OCI-LY7 (cell line): ENCODE measurements around the gene TRMT61A. TPM values are rescaled to one million over a fixed set of nuclear protein-coding genes. Genes with fewer than 3 reads are reported as not detected.

Experiments used
- BruUV-seq: library from RNA; stranded (reverse); fragments of 400-500 nt; replicated peaks from 2 replicates; lab custom pipeline; 2021; lab: Mats Ljungman, UMichigan
- CTCF ChIA-PET: fragments of 300-600 bp; sonication (Branson Sonifier 250); formaldehyde crosslinking; loops from one replicate; lab custom pipeline; 2022; ENCODE audit warnings: antibody characterized with exemption; ENCODE audit not compliant: unreplicated experiment; lab: Charles Lee
- POLR2A ChIA-PET: fragments of 300-600 bp; sonication (Branson Sonifier 250); formaldehyde crosslinking; loops from one replicate; lab custom pipeline; 2022; ENCODE audit warnings: antibody characterized with exemption; lab: Charles Lee
- DNase-seq: peaks from one replicate; pipeline ENCODE4 v3.0.0-alpha.2; 2015; ENCODE audit warnings: low spot score
- H2AFZ ChIP-seq: fragments of 200-600 bp; sonication (generic), shearing (Covaris generic); 2 replicates; pipeline ENCODE4 v1.6.1; 2014; ENCODE audit warnings: mild to moderate bottlenecking, antibody characterized with exemption, low read length, moderate library complexity
- H3K27ac ChIP-seq: fragments of 200-600 bp; sonication (generic); 2 replicates; pipeline ENCODE4 v1.5.1; 2014; ENCODE audit warnings: mixed run types, low read depth, mild to moderate bottlenecking, moderate library complexity, low read length, inconsistent platforms; ENCODE audit not compliant: poor library complexity, severe bottlenecking
- H3K36me3 ChIP-seq: fragments of 200-600 bp; sonication (generic); 2 replicates; pipeline ENCODE4 v1.6.1; 2014; ENCODE audit warnings: mild to moderate bottlenecking, antibody characterized with exemption, low read length, moderate library complexity, mixed read lengths; ENCODE audit not compliant: insufficient read depth
- H3K4me1 ChIP-seq: fragments of 200-600 bp; sonication (generic); 2 replicates; pipeline ENCODE4 v1.5.1; 2014; ENCODE audit warnings: mild to moderate bottlenecking, low read length; ENCODE audit not compliant: insufficient read depth, poor library complexity, severe bottlenecking
- H3K4me2 ChIP-seq: fragments of 200-600 bp; sonication (generic); 2 replicates; pipeline ENCODE4 v1.6.1; 2014; ENCODE audit warnings: mild to moderate bottlenecking, low read length
- H3K4me3 ChIP-seq: fragments of 200-600 bp; sonication (generic); 2 replicates; pipeline ENCODE4 v1.5.1; 2014; ENCODE audit warnings: mild to moderate bottlenecking, low read depth, low read length; ENCODE audit not compliant: poor library complexity, severe bottlenecking
- H3K79me2 ChIP-seq: fragments of 200-600 bp; sonication (generic); 2 replicates; pipeline ENCODE4 v1.6.1; 2016; ENCODE audit warnings: low read depth, mild to moderate bottlenecking, low read length, moderate library complexity, mixed read lengths; ENCODE audit not compliant: insufficient read depth
- H3K9me2 ChIP-seq: fragments of 200-600 bp; sonication (generic); 2 replicates; pipeline ENCODE4 v1.6.1; 2016; ENCODE audit warnings: mild to moderate bottlenecking, low read length, mixed read lengths; ENCODE audit not compliant: insufficient read depth
- H3K9me3 ChIP-seq: fragments of 200-600 bp; sonication (generic); 2 replicates; pipeline ENCODE4 v1.6.1; 2014; ENCODE audit warnings: mild to moderate bottlenecking, mixed run types, low read length, mixed read lengths
- H4K20me1 ChIP-seq: fragments of 200-600 bp; sonication (generic); 2 replicates; pipeline ENCODE4 v1.6.1; 2014; ENCODE audit warnings: mild to moderate bottlenecking, antibody characterized with exemption, low read length, moderate library complexity, mixed read lengths; ENCODE audit not compliant: insufficient read depth
- CTCF ChIP-seq: fragments of 200-600 bp; sonication (generic); conservative IDR thresholded peaks from 2 replicates; pipeline ENCODE4 v1.5.1; 2014; ENCODE audit warnings: mild to moderate bottlenecking, antibody characterized with exemption, low read length, moderate library complexity, mixed read lengths
- EZH2phosphoT487 ChIP-seq: fragments of 200-600 bp; sonication (generic); IDR thresholded peaks from 2 replicates; pipeline ENCODE4 v1.6.1; 2018; ENCODE audit warnings: low read depth, borderline replicate concordance, mild to moderate bottlenecking, mixed run types, antibody characterized with exemption, low read length, moderate library complexity, mixed read lengths
- intact Hi-C: fragments of 100-400 bp; cut with micrococcal nuclease; formaldehyde crosslinking; loops from one replicate; pipeline ENCODE4 v1.10.0; 2022; ENCODE audit not compliant: unreplicated experiment
- total RNA-seq, 2 experiments: library from RNA; depleted of rRNA in 1 of 2; stranded (reverse); fragments of >200 nt in 1 of 2; shearing (Covaris generic) in 1 of 2; gene quantifications; 2 replicates each; pipeline ENCODE4 v1.2.3, GENCODE V29; 2014 to 2022

Gene TRMT61A
- total RNA-seq, 2 experiments from 2014 or later: 13.1 to 17.1 TPM

- no TSS peak for BruUV-seq
- ChIA-PET CTCF (interaction anchor here (0.6 kb wide), 1 partner anchor 30 kb away, joined by 3 read pairs; no protein-coding TSS in a partner anchor), POLR2A (no interaction called here)
- Histone ChIP-seq H3K27ac (no peak overlapping the region), H3K9me3 (no peaks in the 10 kb centered on the region), H3K4me2 (peak overlapping the region; percentile 62; the same call in 1 of the 2 replicates), H3K79me2 (no peaks in the 10 kb centered on the region), H3K9me2 (no peaks in the 10 kb centered on the region), H3K4me1 (peaks cover 17% of the 10 kb centered on the region), H3K4me3 (no peak overlapping the region), H3K36me3 (no peaks in the 10 kb centered on the region), H2AFZ (no peak overlapping the region), H4K20me1 (no peaks in the 10 kb centered on the region; the same call in 1 of the 2 replicates)
- no peak for DNase-seq
- TF ChIP-seq EZH2phosphoT487: no peak
- TF ChIP-seq CTCF: no peak
- intact Hi-C loops: loop anchor here (5.0 kb wide), 1 partner anchor 42 kb away; the partner anchor contains the start of genes BAG5 and COA8
These were observed 9.2 kb upstream of the TRMT61A start for GRCh38 chr14:103519837-103520212.

GRCh38 chr14:103520269-103520656 lies 8.7 kb upstream of the TRMT61A start:
- no peaks in the 10 kb centered on the region for H3K36me3 ChIP-seq
- no peaks in the 10 kb centered on the region; the same call in 1 of the 2 replicates for H4K20me1 ChIP-seq
- ChIA-PET POLR2A (no interaction called here), CTCF (no interaction called here)
- TF ChIP-seq EZH2phosphoT487 (no peak), CTCF (no peak)
- peaks cover 17% of the 10 kb centered on the region for H3K4me1 ChIP-seq
- no TSS peak for BruUV-seq
- no peaks in the 10 kb centered on the region for H3K9me2 ChIP-seq
- intact Hi-C loops: no loop called here
- no peaks in the 10 kb centered on the region for H3K9me3 ChIP-seq
- DNase-seq: no peak
- no peaks in the 10 kb centered on the region for H3K79me2 ChIP-seq
- H2AFZ ChIP-seq: 0 out of 2 replicates have a peak overlapping the region, but pooled peaks have one; percentile 6
- H3K4me3 ChIP-seq: peak overlapping the region; percentile 52
- peak overlapping the region; percentile 62 for H3K4me2 ChIP-seq
- no peak overlapping the region for H3K27ac ChIP-seq

GRCh38 chr14:103520657-103521437 lies 8.1 kb upstream of the TRMT61A start:
- Histone ChIP-seq H3K9me2 (no peaks in the 10 kb centered on the region), H4K20me1 (no peaks in the 10 kb centered on the region; the same call in 1 of the 2 replicates), H3K4me1 (peaks cover 17% of the 10 kb centered on the region), H3K36me3 (no peaks in the 10 kb centered on the region), H3K9me3 (no peaks in the 10 kb centered on the region), H2AFZ (peak overlapping the region; percentile 6), H3K27ac (no peak overlapping the region), H3K4me3 (peak overlapping the region; percentile 52), H3K79me2 (no peaks in the 10 kb centered on the region), H3K4me2 (peak overlapping the region; percentile 62)
- CTCF ChIA-PET: interaction anchor here (0.5 to 0.6 kb wide), 2 partner anchors 30 to 153 kb away, joined by 3 read pairs; no protein-coding TSS in a partner anchor
- no TSS peak for BruUV-seq
- peak; percentile 48 for DNase-seq
- POLR2A ChIA-PET: no interaction called here
- intact Hi-C loops: no loop called here
- TF ChIP-seq EZH2phosphoT487 (no peak), CTCF (peak; percentile 57)
